G401 (cell line): Measurements from ENCODE around the gene PCCA. TPM values are rescaled to one million over a fixed set of nuclear protein-coding genes. Genes with fewer than 3 reads are reported as not detected.

Source experiments
- DNase-seq: peaks from one replicate; pipeline ENCODE4 v3.0.0-alpha.2; 2015; ENCODE audit warnings: low spot score
- in situ Hi-C: cut with HindIII; loops from 2 replicates; pipeline ENCODE4 v1.10.0; 2016; ENCODE audit warnings: low sequenced_read_pairs, mixed read lengths
- total RNA-seq: library from RNA; depleted of rRNA; stranded (reverse); fragments of >200 nt; shearing (Covaris generic); gene quantifications from 2 replicates; pipeline ENCODE4 v1.2.3, GENCODE V29; 2014

The PCCA gene
- total RNA-seq, 1 experiment from 2014 or later, result 22.1 TPM

DNA sequence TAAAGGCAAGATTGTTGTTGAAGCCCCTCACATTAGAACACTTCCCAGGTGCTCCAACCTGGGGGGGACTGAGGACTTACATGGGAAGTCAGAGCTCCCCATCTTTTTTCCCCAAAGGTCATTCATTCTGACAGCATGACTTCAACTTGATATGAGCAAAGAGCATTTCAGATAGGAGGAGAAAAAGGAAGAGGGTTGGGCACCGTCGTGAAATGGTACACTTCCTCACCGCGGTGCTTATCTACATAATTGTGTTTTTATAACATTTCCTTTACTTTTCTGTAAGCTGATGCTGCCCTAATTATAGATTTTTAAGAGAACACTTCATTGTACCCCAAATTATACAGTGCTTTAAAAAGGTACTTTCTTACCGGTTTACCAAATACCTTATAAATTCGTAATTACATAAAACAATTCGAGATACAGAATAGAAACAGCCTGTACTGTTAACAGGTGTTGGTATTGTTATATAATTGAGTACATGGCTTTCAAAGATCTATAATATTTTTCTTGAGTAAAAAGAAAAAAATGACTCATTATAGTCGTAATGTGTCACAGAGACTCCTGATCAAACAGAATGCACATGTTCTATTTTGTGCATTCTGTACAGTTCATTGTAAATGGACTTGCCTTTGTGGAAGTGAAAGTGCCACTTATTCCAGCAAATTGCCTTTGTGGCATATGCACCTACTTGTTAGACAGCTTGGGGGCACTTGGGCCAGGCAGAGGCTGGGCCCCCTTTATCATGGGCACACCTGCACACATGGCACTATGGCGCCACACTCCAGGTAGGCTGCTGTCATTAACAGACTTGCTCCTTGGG is 417.9 kb downstream of the PCCA start:
- in situ Hi-C loops, result no loop called here

DNA sequence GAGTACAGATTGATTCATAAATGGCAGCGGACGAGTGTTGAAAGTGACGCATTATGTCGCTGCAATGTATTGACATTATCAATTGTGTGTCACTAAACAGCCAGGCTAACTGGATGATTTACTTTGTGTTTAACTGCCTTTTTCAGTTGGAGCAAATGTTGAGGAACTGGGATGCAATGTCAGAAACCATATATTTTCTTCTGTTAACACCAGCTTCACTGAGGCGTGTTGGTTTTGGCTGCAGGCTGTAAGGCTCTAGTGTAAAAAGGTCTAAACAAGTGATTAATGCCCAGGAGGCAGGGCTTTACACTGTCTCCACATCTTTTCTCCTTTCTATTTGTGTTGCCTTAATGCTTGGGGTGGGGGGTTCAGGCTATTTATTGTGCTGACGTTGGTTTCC is 419.6 kb downstream of the PCCA start:
- in situ Hi-C loops, result no loop called here
- DNase-seq, result no peak

More for the DNA sequence above, 417.9 kb downstream of the PCCA start:
- DNase-seq, result no peak

DNA sequence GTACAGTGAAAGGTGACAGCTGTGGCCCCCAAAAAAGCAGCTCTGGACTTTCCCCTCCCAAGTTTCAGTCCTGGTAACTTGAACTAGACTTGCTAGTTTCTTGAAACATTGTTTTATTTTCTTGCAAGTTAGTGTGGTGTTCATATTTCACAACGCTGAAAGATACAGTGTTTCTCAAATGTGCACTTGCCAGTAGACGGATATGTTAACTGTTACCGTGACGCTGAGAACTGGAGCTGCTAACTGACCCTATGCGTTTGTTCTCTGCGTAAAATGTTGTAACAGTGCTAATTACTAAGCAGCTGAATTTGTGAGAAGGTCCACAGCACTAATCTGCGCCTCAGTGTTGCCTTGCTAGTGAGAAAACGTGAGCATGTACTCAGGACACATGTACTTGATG is 420.1 kb downstream of the PCCA start:
- in situ Hi-C loops, result no loop called here

DNA sequence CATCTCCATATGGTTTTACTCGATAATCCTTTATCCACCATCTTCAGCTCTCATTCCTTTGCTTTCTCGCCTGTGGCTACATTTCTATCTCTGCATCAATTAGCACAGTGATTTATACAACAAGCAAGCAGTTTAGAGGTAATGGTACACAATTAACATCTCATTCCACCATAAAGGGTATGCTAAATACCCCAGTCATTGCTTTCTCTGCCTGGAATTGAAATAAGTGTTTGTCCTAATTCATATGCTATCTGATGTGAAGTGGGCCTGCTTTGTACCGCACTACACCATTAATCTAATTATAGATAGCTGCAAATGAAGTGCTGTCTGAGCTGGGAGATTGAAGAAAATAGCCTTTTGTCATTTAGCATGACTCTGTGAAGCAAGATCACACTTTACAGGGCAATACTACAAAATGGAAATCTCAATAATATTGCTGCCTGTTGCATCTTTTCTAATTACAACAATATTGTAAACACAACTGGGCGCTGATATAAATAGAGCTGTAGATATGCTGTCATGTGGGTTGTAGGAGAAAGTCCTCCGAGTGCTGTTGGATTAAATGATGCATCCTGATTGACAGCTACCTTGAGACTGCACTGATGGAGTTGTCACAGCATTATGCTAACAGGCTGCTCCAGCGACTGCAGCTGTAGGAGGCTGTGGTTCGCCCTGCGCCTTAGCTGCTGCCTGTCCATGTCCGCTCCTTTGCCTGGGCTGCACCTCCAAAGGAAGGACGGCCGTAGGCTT is 421.5 kb downstream of the PCCA start:
- DNase-seq, result no peak
- in situ Hi-C loops, result no loop called here

More for the DNA sequence above, 420.1 kb downstream of the PCCA start:
- DNase-seq, result no peak

DNA sequence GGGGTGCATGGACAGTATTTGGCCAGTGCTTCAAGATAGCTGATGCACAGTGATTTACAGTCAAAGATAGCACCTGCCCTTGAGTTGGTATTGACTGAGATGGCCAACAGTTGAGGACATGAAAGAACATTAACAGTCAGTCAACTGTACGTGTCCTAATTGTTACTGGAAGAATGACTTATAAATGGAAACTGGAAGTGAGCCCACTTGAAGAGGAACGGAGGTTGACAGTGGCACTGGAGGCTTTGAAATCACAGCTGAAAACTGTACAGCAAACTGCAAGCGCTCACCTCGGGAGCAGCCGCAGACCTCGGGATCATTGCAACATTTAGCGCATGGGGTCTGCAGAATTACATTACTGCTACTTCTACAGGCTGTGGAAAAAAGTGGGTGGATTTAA is 422.6 kb downstream of the PCCA start:
- no peak for DNase-seq
- in situ Hi-C loops, result no loop called here

DNA sequence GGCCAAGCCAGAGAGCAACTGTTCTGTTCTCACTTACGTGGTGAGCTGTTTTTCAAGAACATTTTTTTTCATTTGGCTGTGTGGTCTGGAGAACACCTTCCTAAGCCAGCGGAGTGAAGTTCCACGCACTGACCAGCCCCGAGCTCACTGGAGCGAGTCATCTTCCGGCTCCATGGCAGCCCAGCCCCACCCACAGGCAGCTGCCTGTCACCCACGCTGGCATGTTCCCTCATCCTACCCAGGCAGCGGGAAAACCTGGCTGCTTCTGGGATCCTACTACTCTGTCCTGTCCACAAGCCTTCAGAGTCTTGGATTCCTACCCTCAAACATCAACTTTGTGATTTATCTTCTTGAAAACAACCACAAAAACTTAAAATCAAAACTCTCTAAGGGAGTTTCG is 423.5 kb downstream of the PCCA start:
- in situ Hi-C loops, result no loop called here
- no peak for DNase-seq

DNA sequence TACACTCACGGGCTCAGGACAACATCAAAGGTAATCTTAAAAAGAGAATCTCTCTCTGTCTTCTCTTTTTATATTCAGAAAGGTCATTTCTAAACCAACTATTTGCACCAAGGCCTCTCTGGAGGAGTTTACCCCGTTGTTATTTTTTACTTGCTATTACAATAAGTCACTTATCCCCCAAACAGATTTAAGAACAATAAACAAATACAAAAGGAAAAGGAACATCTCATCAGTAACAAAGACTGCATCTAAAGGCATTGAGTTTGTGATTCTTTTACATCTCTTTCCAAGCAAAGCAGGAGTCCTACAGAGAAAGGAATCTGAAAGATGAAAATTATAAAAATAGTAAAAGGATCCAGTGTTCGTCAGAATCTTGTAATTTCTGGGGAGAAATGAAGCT is 424.3 kb downstream of the PCCA start:
- DNase-seq, result no peak
- in situ Hi-C loops, result no loop called here

DNA sequence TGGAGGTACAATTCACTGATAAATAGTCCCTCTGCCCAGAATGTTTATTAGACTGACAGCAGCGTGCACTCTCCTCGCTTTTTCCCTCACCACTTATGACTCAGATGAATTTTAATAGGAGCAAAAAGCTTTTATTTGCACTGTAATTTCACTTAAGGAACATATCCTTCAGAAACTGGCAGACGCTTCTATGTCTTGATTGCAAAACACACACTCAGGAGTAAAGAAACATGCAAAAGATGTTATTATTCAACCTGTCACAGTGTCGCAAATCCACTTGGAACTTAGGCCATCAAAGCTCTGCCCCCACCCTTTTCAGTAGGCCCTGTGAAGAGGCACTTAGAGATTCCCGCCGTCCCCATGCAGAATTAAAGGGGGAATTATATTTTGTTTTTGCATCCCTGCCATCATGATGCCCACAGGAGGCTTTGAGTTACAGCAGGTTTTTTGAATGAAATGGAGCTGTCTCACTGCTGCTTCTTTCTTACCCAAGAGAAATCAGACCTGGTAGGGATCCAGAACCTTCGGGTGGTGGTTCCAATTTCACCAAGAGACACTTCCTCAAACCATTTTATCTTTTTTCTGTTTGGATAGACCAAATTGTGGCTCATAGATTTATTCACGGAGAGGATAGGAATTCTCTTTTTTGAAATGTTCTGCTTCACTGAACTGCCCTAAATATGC is 425.2 kb downstream of the PCCA start:
- DNase-seq, result peak; percentile 72
- in situ Hi-C loops, result no loop called here

DNA sequence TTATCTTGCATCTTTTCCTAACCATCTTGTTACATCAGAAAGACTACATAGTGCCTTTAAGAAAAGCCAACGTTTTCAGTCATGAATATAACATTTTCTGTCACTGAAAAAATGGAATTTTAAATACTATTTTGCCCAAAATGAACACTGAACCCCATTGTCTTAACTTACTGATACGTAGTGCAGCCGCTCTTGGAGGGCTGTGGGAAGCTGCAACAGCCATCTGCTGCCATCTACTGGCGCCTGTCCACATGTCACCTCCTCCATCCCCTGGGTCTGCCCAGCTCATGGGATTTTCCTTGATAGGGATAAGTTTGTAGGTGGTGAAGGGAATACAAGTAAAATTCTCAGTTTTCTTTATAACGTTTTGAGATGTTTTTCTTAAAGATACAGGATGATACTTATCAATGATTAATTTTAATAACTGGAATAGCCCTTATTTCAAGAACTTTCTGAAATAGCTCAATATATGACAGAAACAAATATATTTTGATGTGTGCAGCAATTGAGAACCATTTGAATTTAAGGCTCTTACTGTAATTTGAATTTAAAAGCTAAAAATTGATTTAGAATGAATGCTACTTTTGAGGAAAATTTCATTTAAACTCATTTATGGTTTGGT is 426.0 kb downstream of the PCCA start:
- peak; percentile 96 for DNase-seq
- in situ Hi-C loops, result no loop called here

DNA sequence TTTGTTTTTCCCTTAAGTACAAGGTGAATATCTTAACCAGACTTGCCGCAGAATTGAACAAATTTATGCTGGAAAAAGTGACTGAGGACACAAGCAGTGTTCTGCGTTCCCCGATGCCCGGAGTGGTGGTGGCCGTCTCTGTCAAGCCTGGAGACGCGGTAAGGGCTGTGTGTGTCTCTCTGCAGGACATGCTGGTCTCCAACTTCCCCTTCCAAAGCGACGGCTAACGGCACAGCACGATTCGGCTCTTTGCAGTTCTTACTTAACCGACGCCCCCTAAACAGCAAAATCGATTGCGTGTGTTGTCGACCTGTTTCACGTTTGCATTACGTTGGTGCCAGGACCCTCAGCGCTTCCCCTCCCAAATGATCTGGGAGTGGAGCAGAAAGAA is 426.5 kb downstream of the PCCA start:
- in situ Hi-C loops, result no loop called here
- DNase-seq, result peak; percentile 37

DNA sequence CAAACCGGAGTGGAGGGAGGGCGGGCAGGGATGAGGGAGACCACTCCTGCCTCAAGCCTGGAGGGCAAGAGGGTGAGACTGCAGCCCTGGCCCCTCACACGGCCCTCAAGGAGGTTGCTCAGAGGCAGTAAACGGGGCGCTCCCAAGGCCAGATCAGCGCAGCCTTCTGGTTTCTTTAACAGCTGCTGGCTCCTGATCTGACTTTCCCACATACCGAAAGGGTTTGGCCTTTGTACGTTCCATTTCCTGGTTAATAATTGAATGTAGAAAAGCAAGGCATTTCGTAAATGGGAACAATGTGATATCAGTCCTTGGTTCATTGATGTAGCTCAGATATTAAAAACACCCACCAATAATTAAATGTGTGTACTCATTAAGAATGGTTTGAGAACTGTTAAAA is 428.2 kb downstream of the PCCA start:
- DNase-seq, result no peak
- in situ Hi-C loops, result no loop called here

DNA sequence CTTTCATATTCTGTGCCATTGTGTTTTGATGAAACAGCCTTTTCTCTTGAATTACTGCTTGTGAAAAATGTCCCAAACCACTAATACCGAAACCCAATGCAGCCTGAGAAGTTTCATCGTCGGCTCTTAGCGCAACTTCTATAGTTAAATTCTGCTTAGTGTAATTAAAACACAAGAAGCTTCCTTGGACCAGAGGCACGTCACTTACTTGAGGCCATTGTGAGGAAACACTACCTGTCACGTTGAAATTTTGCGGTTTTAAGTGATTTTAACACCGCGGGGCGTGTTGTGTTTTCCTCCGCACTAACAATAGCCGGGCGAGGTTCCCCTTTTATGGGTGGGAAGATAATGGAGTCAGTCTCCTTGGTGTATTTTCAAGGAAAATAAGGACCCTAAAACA is 428.8 kb downstream of the PCCA start:
- in situ Hi-C loops, result no loop called here
- DNase-seq, result no peak

DNA sequence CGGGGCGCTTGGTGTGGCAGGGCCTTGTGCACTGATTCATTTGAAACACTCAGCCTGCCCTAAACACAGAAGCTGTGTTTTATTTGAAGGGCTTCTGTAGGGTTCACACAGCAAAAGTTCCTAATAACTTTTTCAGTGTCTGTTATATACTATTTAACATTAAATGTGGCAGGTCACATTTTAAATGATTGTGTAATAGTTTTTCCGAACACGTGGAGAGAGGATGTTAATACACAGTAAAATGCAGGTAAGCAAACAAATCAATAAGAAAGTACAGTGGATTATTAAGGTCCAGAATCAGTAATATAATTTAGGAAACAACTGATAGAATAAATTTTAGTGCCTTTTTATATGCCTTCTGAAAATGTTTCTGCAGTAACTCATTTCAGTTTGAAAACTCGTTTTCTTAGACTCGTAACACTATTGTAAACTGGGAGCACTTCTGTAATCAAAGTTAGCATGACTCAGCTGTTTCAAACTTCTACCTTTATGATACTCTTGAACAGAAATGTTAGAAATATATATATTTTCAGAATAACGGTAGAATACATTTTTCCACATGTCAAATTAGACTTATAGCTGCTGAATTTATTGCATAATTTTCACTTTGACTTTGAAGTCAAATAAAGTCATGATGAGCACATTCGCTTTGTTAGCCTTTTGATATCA is 429.6 kb downstream of the PCCA start:
- in situ Hi-C loops, result no loop called here
- no peak for DNase-seq

DNA sequence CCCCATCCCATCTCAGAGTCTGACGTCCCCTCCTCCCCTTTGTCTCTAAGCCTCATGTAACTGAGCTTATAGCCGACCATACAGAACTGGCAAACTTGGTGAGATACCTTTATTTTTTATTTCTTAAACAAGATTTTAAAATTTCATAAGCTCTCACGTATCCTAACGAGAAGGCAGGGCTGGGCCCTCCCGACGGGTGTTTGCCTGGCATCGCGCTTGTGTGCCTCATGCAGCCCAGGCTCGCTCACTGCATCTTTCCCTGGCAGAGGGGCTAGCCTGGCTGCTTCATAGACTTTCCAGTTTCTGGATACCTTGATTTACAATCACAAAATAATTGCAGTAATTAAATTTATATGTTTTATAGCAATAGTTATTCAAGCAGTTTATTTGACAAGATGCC is 430.7 kb downstream of the PCCA start:
- no peak for DNase-seq
- in situ Hi-C loops, result no loop called here

DNA sequence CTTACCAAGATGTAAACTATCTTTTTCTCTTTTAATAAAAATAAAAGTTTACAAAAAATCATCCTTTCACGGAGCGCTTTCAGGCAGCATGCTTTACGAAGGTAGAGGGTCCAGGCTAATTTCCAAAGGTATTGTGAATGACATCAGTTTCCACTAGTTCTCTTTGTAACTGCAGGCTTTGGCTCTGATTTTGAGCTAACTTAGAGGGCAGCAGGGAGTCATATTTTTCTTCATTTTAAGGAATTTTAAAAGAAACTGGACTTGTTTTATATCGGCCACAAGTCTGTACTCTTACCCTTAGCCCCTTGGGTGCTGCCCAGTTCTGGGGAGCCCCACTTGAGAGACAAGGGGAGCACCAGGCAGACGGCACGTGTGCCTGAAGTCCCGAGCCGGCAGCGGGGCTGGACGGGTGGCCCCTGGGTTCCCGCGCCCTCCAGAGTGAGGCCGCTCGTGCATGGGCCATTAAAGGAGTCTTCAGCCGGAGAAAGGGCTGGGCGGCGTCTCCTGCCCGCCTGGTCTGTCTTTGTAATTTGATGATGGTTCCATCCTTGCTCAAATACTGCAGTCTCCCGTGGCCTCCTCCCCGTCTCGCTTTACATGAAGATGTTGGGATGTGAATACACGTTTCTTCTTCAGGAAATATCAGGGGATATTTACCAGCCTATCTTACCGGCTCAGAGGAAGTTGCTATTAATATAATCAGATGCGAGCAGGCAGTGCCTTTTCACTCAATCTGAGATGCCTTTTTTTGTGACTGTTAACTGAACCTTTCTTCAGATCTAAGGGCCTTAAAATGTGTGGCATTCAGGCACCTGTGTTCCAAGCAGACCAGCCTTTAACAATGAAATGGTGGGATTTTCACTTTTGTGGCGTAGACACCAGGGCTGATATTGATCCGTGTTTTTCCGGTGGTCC is 432.3 kb downstream of the PCCA start:
- in situ Hi-C loops, result no loop called here
- peak; percentile 61 for DNase-seq

DNA sequence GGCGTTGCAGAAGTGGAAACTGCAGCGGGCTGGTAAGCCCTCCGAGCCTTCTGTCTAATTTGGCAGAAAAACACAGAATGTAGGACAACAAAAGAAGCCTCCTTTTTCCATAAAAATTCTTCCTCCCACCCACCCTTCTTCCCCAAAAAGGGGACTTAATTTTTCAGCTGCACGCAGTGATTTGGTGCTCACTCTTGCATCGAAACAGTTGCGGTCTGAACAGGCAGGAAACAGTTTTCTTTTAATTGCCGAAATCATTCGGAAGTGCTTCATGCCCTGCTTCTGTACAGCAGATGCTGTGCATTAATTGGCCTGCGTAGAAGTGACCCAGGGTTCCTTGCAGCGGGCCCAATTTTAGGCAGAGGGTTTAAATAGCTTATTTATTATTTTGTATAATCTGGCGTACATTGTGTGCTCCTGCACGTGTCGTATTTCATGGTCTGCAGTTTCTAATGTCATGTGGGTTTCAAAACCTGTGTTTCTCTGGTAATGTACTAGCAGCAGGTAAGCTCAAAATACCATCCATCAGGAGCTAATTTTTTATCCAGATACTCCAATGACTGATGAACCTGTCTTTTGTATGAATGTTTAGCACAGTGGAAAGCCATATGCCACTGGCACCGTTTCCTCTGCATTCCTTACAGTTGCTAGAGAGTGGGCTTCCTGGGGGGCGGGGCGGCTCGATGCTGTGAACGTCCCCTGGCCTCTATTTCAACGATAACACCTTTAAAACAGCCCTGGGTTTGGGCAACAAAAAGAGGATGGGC is 433.1 kb downstream of the PCCA start:
- DNase-seq, result peak; percentile 73
- in situ Hi-C loops, result no loop called here

DNA sequence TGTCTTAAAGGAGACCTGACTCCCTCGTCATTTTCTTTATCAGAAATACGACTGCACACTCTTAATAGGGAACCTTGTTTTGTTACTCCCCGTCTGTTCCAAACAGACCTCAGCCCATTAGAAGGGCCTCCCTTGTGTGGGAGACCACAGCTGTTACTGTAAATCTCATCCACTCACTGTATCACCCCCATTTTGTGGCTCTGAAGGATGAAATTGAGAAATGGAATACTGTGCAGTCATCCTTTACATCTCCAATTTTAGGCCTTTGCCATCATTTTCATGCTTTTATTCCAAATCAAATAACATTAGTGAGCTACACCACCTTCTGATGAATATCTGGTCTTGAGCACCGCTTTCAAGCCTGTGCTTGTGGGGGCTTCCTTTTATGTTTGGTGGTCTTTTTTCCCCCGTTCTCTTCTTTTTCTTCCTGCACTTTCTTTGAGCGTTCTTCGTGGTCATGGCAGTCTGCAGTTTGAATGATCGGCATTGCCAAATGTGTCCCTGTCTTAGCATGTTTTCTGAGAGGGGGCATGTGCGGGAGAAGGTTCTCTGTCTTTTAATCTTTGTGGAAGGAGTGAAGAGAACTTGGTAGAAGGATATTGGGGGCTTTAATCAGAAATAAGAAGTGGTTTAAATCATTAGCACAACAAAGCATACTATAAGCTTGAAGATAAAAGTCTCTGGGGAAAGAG is 433.9 kb downstream of the PCCA start:
- in situ Hi-C loops, result no loop called here
- DNase-seq, result no peak
